Activated naive CD4-positive, alpha-beta T cell treated with anti-CD3 and anti-CD28 coated beads, Interleukin-2, amount 10 ng/mL, durations not matched to agents 7 days and 5 days (primary cell): ENCODE results near the gene LTBP1.

Source experiments
- CTCF ChIA-PET: fragments of 350-600 bp; sonication (Branson Sonifier 250); formaldehyde crosslinking; loops from one replicate; lab custom pipeline; 2021; ENCODE audit warnings: antibody characterized with exemption; lab: Charles Lee
- DNase-seq: peaks from one replicate; pipeline ENCODE4 v3.0.0-alpha.2; 2020
- H3K27ac Mint-ChIP-seq: one replicate; pipeline ENCODE4 v1.8.0; 2021; ENCODE audit warnings: mild to moderate bottlenecking, moderate library complexity, mixed read lengths
- H3K27me3 Mint-ChIP-seq: one replicate; pipeline ENCODE4 v1.8.0; 2021; ENCODE audit warnings: mild to moderate bottlenecking, mixed read lengths
- H3K36me3 Mint-ChIP-seq: one replicate; pipeline ENCODE4 v1.8.0; 2021; ENCODE audit warnings: mixed read lengths
- H3K4me1 Mint-ChIP-seq: one replicate; pipeline ENCODE4 v1.8.0; 2021; ENCODE audit warnings: mixed read lengths
- H3K4me3 Mint-ChIP-seq: one replicate; pipeline ENCODE4 v1.8.0; 2021; ENCODE audit warnings: mild to moderate bottlenecking, moderate library complexity, mixed read lengths
- H3K9me3 Mint-ChIP-seq: one replicate; pipeline ENCODE4 v1.8.0; 2021; ENCODE audit warnings: mixed read lengths

Gene LTBP1

DNA sequence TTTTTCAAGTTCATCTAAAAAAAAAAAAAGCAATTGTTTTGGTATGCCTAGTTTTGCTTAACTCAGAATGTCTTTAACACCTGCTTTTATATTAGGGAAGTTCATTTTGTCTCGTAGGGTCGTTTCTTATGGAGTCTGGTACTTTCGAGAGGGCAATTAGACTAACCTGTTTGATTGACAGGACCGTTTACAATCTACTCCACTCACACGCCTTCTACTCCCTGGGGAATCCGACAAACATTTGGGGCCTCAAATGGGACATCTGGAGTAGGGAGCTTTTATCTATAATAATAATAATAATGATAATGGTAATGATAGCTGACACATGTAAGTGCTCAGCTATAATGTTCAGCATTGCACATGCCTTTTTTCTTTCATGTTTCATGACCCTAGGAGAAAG lies 268.1 kb downstream of the LTBP1 start:
- H3K4me3 Mint-ChIP-seq: no peak overlapping the region
- no peak overlapping the region for H3K27ac Mint-ChIP-seq
- H3K9me3 Mint-ChIP-seq: no peaks in the 10 kb centered on the region
- CTCF ChIA-PET: no interaction called here
- H3K4me1 Mint-ChIP-seq: no peaks in the 10 kb centered on the region
- H3K36me3 Mint-ChIP-seq: no peaks in the 10 kb centered on the region
- peaks cover 9% of the 10 kb centered on the region for H3K27me3 Mint-ChIP-seq
- no peak for DNase-seq

- H3K36me3 Mint-ChIP-seq: no peaks in the 10 kb centered on the region
- no peak overlapping the region for H3K27ac Mint-ChIP-seq
- H3K4me1 Mint-ChIP-seq: no peaks in the 10 kb centered on the region
- H3K4me3 Mint-ChIP-seq: no peak overlapping the region
- CTCF ChIA-PET: interaction anchor here (0.7 kb wide), 1 partner anchor 1239 kb away, joined by 3 read pairs; no protein-coding TSS in a partner anchor
- no peaks in the 10 kb centered on the region for H3K9me3 Mint-ChIP-seq
- DNase-seq: no peak
- H3K27me3 Mint-ChIP-seq: peaks cover 9% of the 10 kb centered on the region
These were observed 268.5 kb downstream of the LTBP1 start for GRCh38 chr2:33215299-33215698.

DNA sequence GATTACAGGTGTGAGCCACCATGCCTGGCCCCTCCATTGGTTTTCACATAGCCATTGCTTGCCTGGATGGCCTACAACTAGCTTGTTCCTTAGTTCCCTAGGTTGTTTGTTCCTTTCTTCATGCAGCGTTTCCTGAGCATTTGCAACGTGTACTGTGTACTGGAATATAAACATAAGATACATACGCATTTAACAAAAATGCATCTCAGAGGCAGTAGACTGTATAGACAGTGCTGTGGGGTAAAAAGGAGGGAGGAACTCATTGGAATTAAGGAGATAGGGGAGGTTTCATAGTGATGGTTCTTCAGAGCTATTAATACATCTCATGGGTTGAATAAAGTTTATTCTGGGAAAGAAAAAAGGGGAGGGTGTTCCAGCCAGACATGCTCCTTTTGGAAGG lies 269.2 kb downstream of the LTBP1 start:
- Mint-ChIP-seq H3K4me3 (no peak overlapping the region), H3K27ac (no peak overlapping the region), H3K9me3 (no peaks in the 10 kb centered on the region), H3K4me1 (no peaks in the 10 kb centered on the region), H3K27me3 (peaks cover 13% of the 10 kb centered on the region), H3K36me3 (no peaks in the 10 kb centered on the region)
- DNase-seq: no peak
- CTCF ChIA-PET: interaction anchor here (0.7 kb wide), 1 partner anchor 1240 kb away, joined by 3 read pairs; no protein-coding TSS in a partner anchor

DNA sequence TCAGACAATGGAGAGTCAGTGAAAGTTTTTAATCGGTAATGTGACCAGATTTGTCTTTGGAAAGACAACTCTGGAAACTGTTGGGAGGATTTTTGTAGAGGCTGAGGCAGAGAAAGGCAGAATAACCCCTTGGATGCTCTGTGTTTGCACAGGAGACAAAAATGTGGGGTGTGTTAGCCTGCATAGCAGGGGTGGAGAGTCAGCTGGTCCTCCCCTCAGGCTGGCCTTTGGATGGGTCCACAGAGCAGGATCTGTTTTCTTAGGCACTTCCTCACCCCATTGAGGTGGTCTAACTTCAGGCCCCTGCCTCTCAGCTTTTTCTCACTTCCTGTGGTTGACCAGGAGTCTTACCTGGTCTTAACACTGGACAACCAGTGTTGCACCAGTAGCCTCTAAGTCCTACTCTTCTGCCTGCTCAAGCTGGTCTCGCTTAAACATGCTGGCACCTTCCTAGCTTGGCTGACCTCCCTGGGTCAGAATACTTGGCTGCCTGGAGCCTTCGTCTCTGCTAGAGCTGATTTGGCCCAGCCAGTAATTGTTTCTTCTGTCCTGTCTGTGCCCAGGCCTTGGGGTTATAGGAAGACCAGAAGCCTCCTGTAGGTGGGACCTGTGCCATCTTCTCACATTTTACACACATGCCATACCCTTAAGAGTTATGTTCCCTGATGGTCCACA lies 269.9 kb downstream of the LTBP1 start:
- no peak overlapping the region for H3K4me3 Mint-ChIP-seq
- H3K27ac Mint-ChIP-seq: no peak overlapping the region
- H3K4me1 Mint-ChIP-seq: no peaks in the 10 kb centered on the region
- H3K27me3 Mint-ChIP-seq: peaks cover 13% of the 10 kb centered on the region
- CTCF ChIA-PET: no interaction called here
- H3K9me3 Mint-ChIP-seq: no peaks in the 10 kb centered on the region
- H3K36me3 Mint-ChIP-seq: no peaks in the 10 kb centered on the region
- DNase-seq: no peak

GRCh38 chr2:33217406-33217805 lies 270.7 kb downstream of the LTBP1 start:
- Mint-ChIP-seq H3K27me3 (peaks cover 13% of the 10 kb centered on the region), H3K4me1 (no peaks in the 10 kb centered on the region), H3K9me3 (no peaks in the 10 kb centered on the region), H3K36me3 (no peaks in the 10 kb centered on the region), H3K4me3 (no peak overlapping the region), H3K27ac (no peak overlapping the region)
- DNase-seq: no peak
- CTCF ChIA-PET: no interaction called here

DNA sequence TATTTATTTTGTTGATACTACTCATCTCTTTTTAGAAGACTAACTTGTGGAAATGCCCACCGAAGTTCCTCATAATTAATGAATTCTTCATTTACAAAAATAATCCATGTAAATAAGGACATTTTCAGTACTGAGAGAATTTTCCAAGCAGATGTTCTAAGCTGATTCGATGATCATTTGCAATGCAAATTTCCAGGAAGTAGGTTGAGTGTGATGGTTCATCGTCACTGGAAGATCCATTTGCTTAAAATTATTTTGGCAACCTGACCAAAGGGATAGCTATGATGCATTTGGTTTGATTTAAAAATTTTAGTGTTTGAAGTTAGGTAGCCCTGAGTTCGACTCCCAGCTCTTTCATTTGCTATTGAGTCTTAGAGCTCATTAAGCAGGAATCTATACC lies 272.4 kb downstream of the LTBP1 start:
- Mint-ChIP-seq H3K9me3 (no peaks in the 10 kb centered on the region), H3K4me3 (no peak overlapping the region), H3K4me1 (no peaks in the 10 kb centered on the region), H3K36me3 (no peaks in the 10 kb centered on the region), H3K27ac (no peak overlapping the region), H3K27me3 (peaks cover 10% of the 10 kb centered on the region)
- no peak for DNase-seq
- CTCF ChIA-PET: interaction anchor here (0.6 kb wide), 1 partner anchor 937 kb away, joined by 5 read pairs; no protein-coding TSS in a partner anchor

DNA sequence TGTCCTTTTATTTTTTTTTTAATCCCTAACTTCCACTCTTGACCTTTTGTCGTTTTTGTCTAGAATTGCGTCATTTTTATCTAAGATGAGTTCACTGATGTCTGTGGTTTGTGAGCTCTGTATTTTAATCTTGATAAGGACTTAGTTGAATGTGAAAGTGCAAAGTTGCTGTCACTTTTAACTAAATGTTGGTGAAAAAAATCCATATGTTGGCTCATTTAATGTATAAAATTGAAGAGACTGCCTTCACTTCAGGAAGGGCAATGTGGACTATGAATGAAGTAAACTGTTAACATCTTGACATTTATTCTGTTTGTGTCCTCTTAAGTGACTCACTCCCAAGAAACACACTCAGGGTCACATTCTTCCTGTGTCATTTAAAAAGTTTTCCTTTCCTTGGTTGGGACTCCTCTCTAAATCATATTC lies 273.1 kb downstream of the LTBP1 start:
- Mint-ChIP-seq H3K9me3 (no peaks in the 10 kb centered on the region), H3K27ac (no peak overlapping the region), H3K27me3 (peaks cover 10% of the 10 kb centered on the region), H3K4me1 (no peaks in the 10 kb centered on the region), H3K4me3 (no peak overlapping the region), H3K36me3 (no peaks in the 10 kb centered on the region)
- DNase-seq: no peak
- CTCF ChIA-PET: no interaction called here

GRCh38 chr2:33220533-33220932 lies 273.8 kb downstream of the LTBP1 start:
- CTCF ChIA-PET: no interaction called here
- no peak overlapping the region for H3K27ac Mint-ChIP-seq
- no peak for DNase-seq

DNA sequence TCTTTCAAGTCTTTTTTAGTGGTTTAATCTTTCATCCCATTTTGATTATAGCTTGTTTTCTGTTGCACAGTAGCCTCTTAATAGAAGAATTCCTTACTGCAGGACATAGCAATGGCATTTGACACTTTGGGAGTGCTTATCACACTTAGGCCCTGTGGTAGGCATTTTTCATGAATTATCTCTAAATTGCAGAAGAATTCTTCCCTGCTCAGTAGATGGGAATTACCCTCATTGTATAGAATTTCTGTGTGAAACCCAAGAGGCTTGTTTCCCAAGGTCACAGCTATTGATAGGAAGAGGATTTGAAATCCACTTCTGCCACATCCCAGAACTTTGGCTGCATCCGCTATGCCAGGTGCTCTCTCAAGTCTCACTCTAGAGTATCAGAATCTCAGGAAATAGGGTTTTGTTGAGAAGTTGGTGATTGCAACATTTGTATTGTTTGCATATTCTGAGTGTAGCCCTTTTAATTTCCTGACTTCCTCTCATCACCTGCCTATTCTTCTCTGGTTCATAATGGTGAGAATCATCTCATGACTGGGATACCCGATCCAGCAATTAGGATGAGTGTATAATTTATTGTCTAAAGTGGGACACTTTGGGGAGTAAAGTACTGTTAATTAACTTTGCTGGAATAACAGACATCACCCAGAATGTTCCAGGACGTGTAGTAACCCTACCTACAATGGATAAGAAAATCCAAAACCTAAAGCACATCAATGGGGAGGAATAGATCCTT lies 274.5 kb downstream of the LTBP1 start:
- no peak for DNase-seq
- Mint-ChIP-seq H3K27ac (no peak overlapping the region), H3K27me3 (peaks cover 10% of the 10 kb centered on the region), H3K4me1 (no peaks in the 10 kb centered on the region), H3K4me3 (no peak overlapping the region), H3K36me3 (no peaks in the 10 kb centered on the region), H3K9me3 (no peaks in the 10 kb centered on the region)
- CTCF ChIA-PET: no interaction called here

More at GRCh38 chr2:33220533-33220932, 273.8 kb downstream of the LTBP1 start:
- no peak overlapping the region for H3K4me3 Mint-ChIP-seq
- H3K27me3 Mint-ChIP-seq: peaks cover 10% of the 10 kb centered on the region
- no peaks in the 10 kb centered on the region for H3K4me1 Mint-ChIP-seq
- H3K9me3 Mint-ChIP-seq: no peaks in the 10 kb centered on the region
- H3K36me3 Mint-ChIP-seq: no peaks in the 10 kb centered on the region

DNA sequence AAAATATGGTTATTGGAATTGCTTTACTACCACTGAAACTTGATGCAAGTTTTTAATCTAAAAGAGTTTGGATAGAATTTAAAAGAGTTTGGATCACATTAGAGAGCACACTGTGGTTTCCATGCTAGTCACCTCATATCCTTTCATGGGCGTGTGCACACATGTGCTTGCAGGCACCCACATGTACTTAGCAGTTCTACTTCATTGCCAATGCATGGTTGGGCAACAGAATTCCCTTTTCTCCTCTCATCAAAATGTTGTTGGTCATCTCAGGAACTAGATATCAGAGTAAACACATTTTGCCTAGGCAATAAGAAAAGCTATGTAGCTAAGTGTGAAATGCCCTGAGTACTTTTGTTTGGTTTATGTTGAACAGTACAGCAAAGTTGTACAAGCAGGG lies 275.6 kb downstream of the LTBP1 start:
- DNase-seq: no peak
- CTCF ChIA-PET: no interaction called here
- Mint-ChIP-seq H3K9me3 (no peaks in the 10 kb centered on the region), H3K27ac (no peak overlapping the region), H3K36me3 (no peaks in the 10 kb centered on the region), H3K4me3 (no peak overlapping the region), H3K4me1 (no peaks in the 10 kb centered on the region), H3K27me3 (peaks cover 10% of the 10 kb centered on the region)

GRCh38 chr2:33223856-33224255 lies 277.1 kb downstream of the LTBP1 start:
- Mint-ChIP-seq H3K4me3 (no peak overlapping the region), H3K27me3 (peaks cover 10% of the 10 kb centered on the region), H3K36me3 (no peaks in the 10 kb centered on the region), H3K9me3 (no peaks in the 10 kb centered on the region), H3K4me1 (no peaks in the 10 kb centered on the region), H3K27ac (no peak overlapping the region)
- no peak for DNase-seq
- CTCF ChIA-PET: no interaction called here

DNA sequence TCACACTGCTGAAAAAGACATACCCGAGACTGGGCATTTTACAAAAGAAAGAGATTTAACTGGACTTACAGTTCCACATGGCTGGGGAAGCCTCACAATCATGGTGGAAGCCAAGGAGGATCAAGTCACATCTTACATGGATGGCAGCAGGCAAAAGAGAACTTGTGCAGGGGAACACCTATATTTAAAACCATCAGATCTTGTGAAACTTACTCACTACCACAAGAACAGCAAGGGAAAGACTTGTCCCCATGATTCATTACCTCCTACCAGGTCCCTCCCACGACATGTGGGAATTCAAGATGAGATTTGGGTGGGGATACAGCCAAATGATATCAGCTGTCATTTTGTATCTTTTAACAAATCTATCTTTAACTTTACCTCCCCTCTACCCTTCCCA lies 278.6 kb downstream of the LTBP1 start:
- H3K36me3 Mint-ChIP-seq: no peaks in the 10 kb centered on the region
- H3K27me3 Mint-ChIP-seq: peaks cover 4% of the 10 kb centered on the region
- H3K27ac Mint-ChIP-seq: no peak overlapping the region
- CTCF ChIA-PET: no interaction called here
- no peak overlapping the region for H3K4me3 Mint-ChIP-seq
- H3K4me1 Mint-ChIP-seq: no peaks in the 10 kb centered on the region
- DNase-seq: no peak
- H3K9me3 Mint-ChIP-seq: no peaks in the 10 kb centered on the region

DNA sequence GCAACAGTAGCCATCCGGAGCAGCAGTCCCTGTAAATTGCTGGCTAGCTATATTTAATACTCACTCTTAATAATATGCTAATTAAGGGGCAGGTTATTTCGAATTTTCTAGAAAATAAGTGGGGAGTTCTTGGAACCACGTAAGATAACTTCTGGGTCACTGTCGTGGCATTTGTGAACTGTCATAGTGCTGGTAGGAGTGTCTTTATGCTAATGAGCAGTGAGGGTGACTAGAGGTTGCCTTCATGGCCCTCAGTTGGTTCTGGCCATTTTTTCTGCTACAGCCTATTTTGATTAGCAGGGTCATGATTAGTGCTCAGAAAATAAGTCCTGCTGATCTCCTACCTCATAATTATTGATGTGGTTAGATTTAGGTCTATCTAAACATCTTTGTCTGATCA lies 279.8 kb downstream of the LTBP1 start:
- CTCF ChIA-PET: no interaction called here
- Mint-ChIP-seq H3K4me3 (no peak overlapping the region), H3K27me3 (no peaks in the 10 kb centered on the region), H3K36me3 (no peaks in the 10 kb centered on the region), H3K27ac (no peak overlapping the region), H3K9me3 (no peaks in the 10 kb centered on the region), H3K4me1 (no peaks in the 10 kb centered on the region)
- DNase-seq: no peak

DNA sequence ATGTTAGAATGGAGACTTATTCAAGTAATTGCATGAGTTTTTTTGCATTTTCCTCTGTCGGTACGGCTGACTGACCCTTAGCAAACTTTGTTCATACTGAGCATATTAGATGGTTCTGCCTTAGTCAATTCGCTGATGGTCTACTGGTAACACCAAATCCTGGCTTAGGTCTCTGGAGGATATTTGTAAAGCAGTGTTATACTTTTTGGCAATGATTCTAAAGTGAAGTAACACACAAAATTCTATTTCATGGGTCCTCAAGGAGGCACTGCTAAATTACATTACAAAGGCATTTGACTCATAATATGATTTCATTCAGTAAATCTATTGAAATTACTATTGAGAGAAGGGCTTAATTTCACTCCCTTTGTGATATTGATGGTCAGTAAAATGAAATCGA lies 282.9 kb downstream of the LTBP1 start:
- Mint-ChIP-seq H3K27ac (no peak overlapping the region), H3K36me3 (no peaks in the 10 kb centered on the region), H3K4me3 (no peak overlapping the region), H3K27me3 (no peaks in the 10 kb centered on the region), H3K4me1 (no peaks in the 10 kb centered on the region), H3K9me3 (no peaks in the 10 kb centered on the region)
- CTCF ChIA-PET: interaction anchor here (0.9 kb wide), 1 partner anchor 25 kb away, joined by 3 read pairs; no protein-coding TSS in a partner anchor
- no peak for DNase-seq

DNA sequence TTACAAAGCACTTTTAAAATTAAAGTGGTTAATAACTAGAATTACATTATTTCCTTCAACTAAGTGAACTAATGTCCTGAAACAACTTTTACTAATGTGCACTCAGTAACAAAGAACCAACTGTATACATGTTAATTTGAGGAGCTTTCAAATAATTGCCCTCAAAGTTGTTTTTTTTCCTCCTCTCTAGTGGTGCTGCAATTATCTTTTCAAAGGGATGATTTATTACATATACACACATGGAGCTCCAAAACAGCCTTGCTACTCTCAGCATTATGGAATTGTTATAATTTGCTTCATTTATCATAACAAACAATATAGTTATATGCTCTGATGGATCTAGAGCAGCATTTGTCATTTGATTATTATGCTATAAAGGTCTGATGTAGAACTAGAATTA lies 283.4 kb downstream of the LTBP1 start:
- CTCF ChIA-PET: interaction anchor here (0.9 kb wide), 1 partner anchor 26 kb away, joined by 3 read pairs; no protein-coding TSS in a partner anchor
- no peaks in the 10 kb centered on the region for H3K4me1 Mint-ChIP-seq
- DNase-seq: no peak

More for the DNA sequence above, 283.4 kb downstream of the LTBP1 start:
- H3K27ac Mint-ChIP-seq: no peak overlapping the region
- no peaks in the 10 kb centered on the region for H3K36me3 Mint-ChIP-seq
- H3K4me3 Mint-ChIP-seq: no peak overlapping the region
- H3K27me3 Mint-ChIP-seq: no peaks in the 10 kb centered on the region
- no peaks in the 10 kb centered on the region for H3K9me3 Mint-ChIP-seq
